ENCODE data around the gene CFAP46.

GRCh38 chr10:132792796-132793195 is 149.6 kb downstream of the CFAP46 start:
- no peak for TF ChIP-seq POLR2AphosphoS5 (IDR thresholded peaks at IDR 0.05; ENCODE audit: low read depth, low read length)
- TF ChIP-seq, protein P1, sequence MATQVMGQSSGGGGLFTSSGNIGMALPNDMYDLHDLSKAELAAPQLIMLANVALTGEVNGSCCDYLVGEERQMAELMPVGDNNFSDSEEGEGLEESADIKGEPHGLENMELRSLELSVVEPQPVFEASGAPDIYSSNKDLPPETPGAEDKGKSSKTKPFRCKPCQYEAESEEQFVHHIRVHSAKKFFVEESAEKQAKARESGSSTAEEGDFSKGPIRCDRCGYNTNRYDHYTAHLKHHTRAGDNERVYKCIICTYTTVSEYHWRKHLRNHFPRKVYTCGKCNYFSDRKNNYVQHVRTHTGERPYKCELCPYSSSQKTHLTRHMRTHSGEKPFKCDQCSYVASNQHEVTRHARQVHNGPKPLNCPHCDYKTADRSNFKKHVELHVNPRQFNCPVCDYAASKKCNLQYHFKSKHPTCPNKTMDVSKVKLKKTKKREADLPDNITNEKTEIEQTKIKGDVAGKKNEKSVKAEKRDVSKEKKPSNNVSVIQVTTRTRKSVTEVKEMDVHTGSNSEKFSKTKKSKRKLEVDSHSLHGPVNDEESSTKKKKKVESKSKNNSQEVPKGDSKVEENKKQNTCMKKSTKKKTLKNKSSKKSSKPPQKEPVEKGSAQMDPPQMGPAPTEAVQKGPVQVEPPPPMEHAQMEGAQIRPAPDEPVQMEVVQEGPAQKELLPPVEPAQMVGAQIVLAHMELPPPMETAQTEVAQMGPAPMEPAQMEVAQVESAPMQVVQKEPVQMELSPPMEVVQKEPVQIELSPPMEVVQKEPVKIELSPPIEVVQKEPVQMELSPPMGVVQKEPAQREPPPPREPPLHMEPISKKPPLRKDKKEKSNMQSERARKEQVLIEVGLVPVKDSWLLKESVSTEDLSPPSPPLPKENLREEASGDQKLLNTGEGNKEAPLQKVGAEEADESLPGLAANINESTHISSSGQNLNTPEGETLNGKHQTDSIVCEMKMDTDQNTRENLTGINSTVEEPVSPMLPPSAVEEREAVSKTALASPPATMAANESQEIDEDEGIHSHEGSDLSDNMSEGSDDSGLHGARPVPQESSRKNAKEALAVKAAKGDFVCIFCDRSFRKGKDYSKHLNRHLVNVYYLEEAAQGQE (IDR thresholded peaks at IDR 0.05; ENCODE audit: insufficient read depth in 1 of 2, low read depth in 2 of 2, low read length in 2 of 2): no peak
